ENCODE data around the gene KRT85. TPM values are rescaled to one million over a fixed set of nuclear protein-coding genes. Genes with fewer than 3 reads are reported as not detected.

The KRT85 gene
- total and polyA plus RNA-seq, 3 donors from 2014 or later: 0.71 to 1.5 (median 0.74) TPM

GRCh38 chr12:52336641-52337040 lies 30.6 kb downstream of the KRT85 start:
- intact Hi-C loops (cut with DNase I; ENCODE audit: low total_unique reads): no loop called here
- WGBS, 2 donors: 56 to 82% methylated on average over 2 of the region's 2 CpGs
- Histone ChIP-seq H3K4me1 (no peaks in the 10 kb centered on the region), H3K4me3 (no peak overlapping the region), H3K27me3 (no peaks in the 10 kb centered on the region), H3K36me3 (ENCODE audit: low read depth, missing control alignments) (no peaks in the 10 kb centered on the region), H3K27ac (no peak overlapping the region), H3K9me3 (no peaks in the 10 kb centered on the region)
- TF ChIP-seq, protein P1, sequence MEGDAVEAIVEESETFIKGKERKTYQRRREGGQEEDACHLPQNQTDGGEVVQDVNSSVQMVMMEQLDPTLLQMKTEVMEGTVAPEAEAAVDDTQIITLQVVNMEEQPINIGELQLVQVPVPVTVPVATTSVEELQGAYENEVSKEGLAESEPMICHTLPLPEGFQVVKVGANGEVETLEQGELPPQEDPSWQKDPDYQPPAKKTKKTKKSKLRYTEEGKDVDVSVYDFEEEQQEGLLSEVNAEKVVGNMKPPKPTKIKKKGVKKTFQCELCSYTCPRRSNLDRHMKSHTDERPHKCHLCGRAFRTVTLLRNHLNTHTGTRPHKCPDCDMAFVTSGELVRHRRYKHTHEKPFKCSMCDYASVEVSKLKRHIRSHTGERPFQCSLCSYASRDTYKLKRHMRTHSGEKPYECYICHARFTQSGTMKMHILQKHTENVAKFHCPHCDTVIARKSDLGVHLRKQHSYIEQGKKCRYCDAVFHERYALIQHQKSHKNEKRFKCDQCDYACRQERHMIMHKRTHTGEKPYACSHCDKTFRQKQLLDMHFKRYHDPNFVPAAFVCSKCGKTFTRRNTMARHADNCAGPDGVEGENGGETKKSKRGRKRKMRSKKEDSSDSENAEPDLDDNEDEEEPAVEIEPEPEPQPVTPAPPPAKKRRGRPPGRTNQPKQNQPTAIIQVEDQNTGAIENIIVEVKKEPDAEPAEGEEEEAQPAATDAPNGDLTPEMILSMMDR (IDR thresholded peaks at IDR 0.05): no peak
- no peak for TF ChIP-seq POLR2A (IDR thresholded peaks at IDR 0.05)
- no peak for DNase-seq

- Histone ChIP-seq H3K27me3 (no peaks in the 10 kb centered on the region), H3K27ac (no peak overlapping the region), H3K4me1 (no peaks in the 10 kb centered on the region), H3K36me3 (ENCODE audit: low read depth, missing control alignments) (no peaks in the 10 kb centered on the region), H3K4me3 (no peak overlapping the region), H3K9me3 (no peaks in the 10 kb centered on the region)
- no peak for DNase-seq
- intact Hi-C loops (cut with DNase I; ENCODE audit: low total_unique reads): no loop called here
- TF ChIP-seq POLR2A (IDR thresholded peaks at IDR 0.05): no peak
- TF ChIP-seq, protein P1 (IDR thresholded peaks at IDR 0.05): no peak
- WGBS, 2 donors: 88 to 91% methylated on average over 4 of the region's 4 CpGs
Observed at GRCh38 chr12:52335598-52336262, 31.6 kb downstream of the KRT85 start.

GRCh38 chr12:52334185-52334584 lies 33.1 kb downstream of the KRT85 start:
- Histone ChIP-seq H3K27ac (no peak overlapping the region), H3K36me3 (ENCODE audit: low read depth, missing control alignments) (no peaks in the 10 kb centered on the region), H3K4me1 (no peaks in the 10 kb centered on the region), H3K27me3 (no peaks in the 10 kb centered on the region), H3K9me3 (no peaks in the 10 kb centered on the region), H3K4me3 (no peak overlapping the region)
- 71% methylated on average over 3 of the region's 3 CpGs for WGBS, 2 donors
- no peak for TF ChIP-seq POLR2A (IDR thresholded peaks at IDR 0.05)
- TF ChIP-seq, protein P1 (IDR thresholded peaks at IDR 0.05): no peak
- intact Hi-C loops (cut with DNase I; ENCODE audit: low total_unique reads): no loop called here
- no peak for DNase-seq

- TF ChIP-seq POLR2A (IDR thresholded peaks at IDR 0.05): no peak
- TF ChIP-seq, protein P1 (IDR thresholded peaks at IDR 0.05): no peak
- H3K36me3 ChIP-seq (ENCODE audit: low read depth, missing control alignments): no peaks in the 10 kb centered on the region
- no peaks in the 10 kb centered on the region for H3K9me3 ChIP-seq
- intact Hi-C loops (cut with DNase I; ENCODE audit: low total_unique reads): no loop called here
- H3K4me3 ChIP-seq: no peak overlapping the region
- H3K27me3 ChIP-seq: no peaks in the 10 kb centered on the region
- 83 to 85% methylated on average over 3 of the region's 3 CpGs for WGBS, 2 donors
- H3K27ac ChIP-seq: no peak overlapping the region
- H3K4me1 ChIP-seq: no peaks in the 10 kb centered on the region
- DNase-seq: no peak
Observed at GRCh38 chr12:52333321-52333720, 34.0 kb downstream of the KRT85 start.

DNA sequence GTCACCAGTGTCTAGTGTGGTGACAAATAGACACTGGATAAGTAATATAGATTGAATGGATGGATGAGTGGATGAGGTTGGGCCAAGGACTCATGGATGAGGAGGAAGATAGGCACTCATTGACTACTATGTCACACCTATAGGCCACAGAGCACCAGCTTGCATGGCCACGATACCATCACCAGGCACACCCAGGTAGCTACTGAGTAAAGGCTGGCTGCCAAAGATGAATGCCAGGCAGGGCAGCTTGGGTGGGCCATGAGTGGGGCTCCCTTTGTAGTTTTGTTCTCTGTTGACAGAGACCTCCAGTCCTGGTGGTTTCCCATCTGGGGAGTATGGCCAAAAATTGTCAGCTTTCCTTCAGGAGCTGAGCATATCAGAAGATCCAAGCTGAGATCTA lies 34.9 kb downstream of the KRT85 start:
- WGBS, 2 donors: 86% methylated on average over 1 of the region's 1 CpG

More for the DNA sequence above, 34.9 kb downstream of the KRT85 start:
- intact Hi-C loops (cut with DNase I; ENCODE audit: low total_unique reads): no loop called here
- Histone ChIP-seq H3K27ac (no peak overlapping the region), H3K27me3 (no peaks in the 10 kb centered on the region), H3K9me3 (no peaks in the 10 kb centered on the region), H3K4me3 (no peak overlapping the region), H3K4me1 (no peaks in the 10 kb centered on the region), H3K36me3 (ENCODE audit: low read depth, missing control alignments) (no peaks in the 10 kb centered on the region)
- DNase-seq: no peak
- TF ChIP-seq POLR2A (IDR thresholded peaks at IDR 0.05): no peak
- TF ChIP-seq, protein P1 (IDR thresholded peaks at IDR 0.05): no peak

Measured in testis (tissue), 3 donors.